H9 (cell line): ENCODE measurements around the gene MSI2. TPM values are rescaled to one million over a fixed set of nuclear protein-coding genes. Genes with fewer than 3 reads are reported as not detected.

Source experiments
- DNase-seq: peaks from one replicate; pipeline ENCODE4 v3.0.0-alpha.2; 2017
- H2AFZ ChIP-seq: one replicate; pipeline ENCODE4 v1.6.1; 2013; ENCODE audit warnings: mild to moderate bottlenecking, low read length, control low read depth, moderate library complexity
- H2AK5ac ChIP-seq: 2 replicates; pipeline ENCODE4 v1.6.1; 2013; ENCODE audit warnings: low read length, control low read depth, mixed read lengths; ENCODE audit not compliant: insufficient read length
- H2BK120ac ChIP-seq: one replicate; pipeline ENCODE4 v1.6.1; 2013; ENCODE audit warnings: low read depth, mild to moderate bottlenecking, low read length, control low read depth, inconsistent platforms; ENCODE audit not compliant: poor library complexity, severe bottlenecking
- H2BK12ac ChIP-seq: 2 replicates; pipeline ENCODE4 v1.6.1; 2013; ENCODE audit warnings: low read length, control low read depth, mixed read lengths, low read depth; ENCODE audit not compliant: insufficient read length
- H2BK15ac ChIP-seq: 2 replicates; pipeline ENCODE4 v1.6.1; 2013; ENCODE audit warnings: low read depth, low read length, control low read depth
- H2BK20ac ChIP-seq: one replicate; pipeline ENCODE4 v1.6.1; 2013; ENCODE audit warnings: low read depth, mild to moderate bottlenecking, low read length, control low read depth, inconsistent platforms; ENCODE audit not compliant: poor library complexity, severe bottlenecking
- H2BK5ac ChIP-seq: 2 replicates; pipeline ENCODE4 v1.6.1; 2013; ENCODE audit warnings: low read length, control low read depth, mixed read lengths; ENCODE audit not compliant: insufficient read length
- H3K14ac ChIP-seq: 2 replicates; pipeline ENCODE4 v1.6.1; 2013; ENCODE audit warnings: low read length, control low read depth; ENCODE audit not compliant: insufficient read depth
- H3K18ac ChIP-seq: 2 replicates; pipeline ENCODE4 v1.6.1; 2013; ENCODE audit warnings: low read depth, mild to moderate bottlenecking, mixed read lengths, low read length, control low read depth; ENCODE audit not compliant: insufficient read length
- H3K23ac ChIP-seq: 2 replicates; pipeline ENCODE4 v1.6.1; 2013; ENCODE audit warnings: low read length, control low read depth, mixed read lengths, low read depth; ENCODE audit not compliant: insufficient read length
- H3K23me2 ChIP-seq: 2 replicates; pipeline ENCODE4 v1.6.1; 2013; ENCODE audit warnings: low read depth, mild to moderate bottlenecking, mixed read lengths, low read length, control low read depth; ENCODE audit not compliant: insufficient read length, poor library complexity, severe bottlenecking
- H3K27ac ChIP-seq: 2 replicates; pipeline ENCODE4 v1.5.1; 2013; ENCODE audit warnings: low read length, control low read depth, mixed read lengths, low read depth; ENCODE audit not compliant: insufficient read length
- H3K27me3 ChIP-seq: 2 replicates; pipeline ENCODE4 v1.6.1; 2013; ENCODE audit warnings: low read length, control low read depth, inconsistent platforms; ENCODE audit not compliant: insufficient read depth
- H3K4ac ChIP-seq: 2 replicates; pipeline ENCODE4 v1.6.1; 2013; ENCODE audit warnings: low read depth, mild to moderate bottlenecking, control low read depth, inconsistent platforms, low read length, moderate library complexity
- H3K4me1 ChIP-seq: 2 replicates; pipeline ENCODE4 v1.6.1; 2013; ENCODE audit warnings: low read length, control low read depth, inconsistent platforms; ENCODE audit not compliant: insufficient read depth
- H3K4me2 ChIP-seq: 2 replicates; pipeline ENCODE4 v1.6.1; 2013; ENCODE audit warnings: low read length, control low read depth, mixed read lengths; ENCODE audit not compliant: insufficient read length, insufficient read depth
- H3K56ac ChIP-seq: 2 replicates; pipeline ENCODE4 v1.6.1; 2013; ENCODE audit warnings: low read depth, mild to moderate bottlenecking, mixed read lengths, low read length, control low read depth; ENCODE audit not compliant: insufficient read length
- H3K79me1 ChIP-seq: 2 replicates; pipeline ENCODE4 v1.6.1; 2013; ENCODE audit warnings: low read depth, mild to moderate bottlenecking, moderate library complexity, low read length, control low read depth, inconsistent platforms; ENCODE audit not compliant: insufficient read depth, poor library complexity, severe bottlenecking
- H3K79me2 ChIP-seq: 2 replicates; pipeline ENCODE4 v1.6.1; 2013; ENCODE audit warnings: low read length, control low read depth, inconsistent platforms; ENCODE audit not compliant: insufficient read depth
- H3K9ac ChIP-seq: 2 replicates; pipeline ENCODE4 v1.6.1; 2013; ENCODE audit warnings: low read length, control low read depth, mixed read lengths; ENCODE audit not compliant: insufficient read length; ENCODE audit errors: extremely low read depth
- H3K9me3 ChIP-seq: one replicate; pipeline ENCODE4 v1.6.1; 2013; ENCODE audit warnings: low read depth, low read length, inconsistent platforms; ENCODE audit not compliant: control insufficient read depth
- H3T11ph ChIP-seq: one replicate; pipeline ENCODE4 v1.6.1; 2013; ENCODE audit warnings: mild to moderate bottlenecking, low read length, control low read depth, inconsistent platforms
- H4K20me1 ChIP-seq: one replicate; pipeline ENCODE4 v1.6.1; 2013; ENCODE audit not compliant: control insufficient read depth, insufficient read length, insufficient read depth
- H4K5ac ChIP-seq: 2 replicates; pipeline ENCODE4 v1.6.1; 2013; ENCODE audit warnings: low read depth, mild to moderate bottlenecking, mixed read lengths, low read length, control low read depth; ENCODE audit not compliant: insufficient read length
- H4K8ac ChIP-seq: replicated peaks from 2 replicates; pipeline ENCODE4 v1.6.1; 2013; ENCODE audit warnings: low read length, control low read depth, mixed read lengths, low read depth; ENCODE audit not compliant: insufficient read length
- H4K91ac ChIP-seq: 2 replicates; pipeline ENCODE4 v1.6.1; 2013; ENCODE audit warnings: low read depth, mild to moderate bottlenecking, moderate library complexity, mixed read lengths, low read length, control low read depth; ENCODE audit not compliant: insufficient read length
- H3K27ac Mint-ChIP-seq, 3 experiments: 2 replicates in 2 of 3; 3 replicates in 1 of 3; pipeline ENCODE4 v1.8.0; 2020 to 2021; ENCODE audit warnings: mixed read lengths in 3 of 3, mild to moderate bottlenecking in 1 of 3, moderate library complexity in 1 of 3
- H3K27me3 Mint-ChIP-seq: 2 replicates; pipeline ENCODE4 v1.8.0; 2021; ENCODE audit warnings: low read depth, mild to moderate bottlenecking, moderate library complexity, mixed read lengths
- H3K36me3 Mint-ChIP-seq, 3 experiments: 2 replicates in 2 of 3; 3 replicates in 1 of 3; pipeline ENCODE4 v1.8.0; 2020 to 2021; ENCODE audit warnings: low read depth in 3 of 3, mixed read lengths in 3 of 3; ENCODE audit not compliant: insufficient read depth in 1 of 3
- H3K4me1 Mint-ChIP-seq, 2 experiments: 2 replicates each; pipeline ENCODE4 v1.8.0; 2020; ENCODE audit warnings: mixed read lengths in 2 of 2
- H3K4me3 Mint-ChIP-seq, 2 experiments: 2 replicates in 1 of 2; 3 replicates in 1 of 2; pipeline ENCODE4 v1.8.0; 2020 to 2021; ENCODE audit warnings: mild to moderate bottlenecking in 2 of 2, mixed read lengths in 2 of 2, moderate library complexity in 1 of 2
- H3K9me3 Mint-ChIP-seq, 2 experiments: 2 replicates in 1 of 2; 3 replicates in 1 of 2; pipeline ENCODE4 v1.8.0; 2020; ENCODE audit warnings: mild to moderate bottlenecking in 2 of 2, mixed read lengths in 2 of 2, moderate library complexity in 1 of 2
- WGBS: extraction: QIAGEN DNeasy Blood & Tissue Kit; methylation state at CpG from one replicate; pipeline ENCODE4 v1.1.7; 2013; ENCODE audit warnings: missing lambda C conversion rate, low lambda C conversion rate, mixed read lengths; ENCODE audit not compliant: insufficient read length; ENCODE audit errors: extremely low coverage; 5-methylcytosine and 5-hydroxymethylcytosine counted together
- total RNA-seq: library from RNA; stranded (reverse); gene quantifications from 2 replicates; pipeline ENCODE4 v1.2.1, GENCODE V29; 2021
- TF ChIP-seq, protein P1 (sequence below): fragments of 200-600 bp; sonication (generic); conservative IDR thresholded peaks from 3 replicates; pipeline ENCODE4 v1.8.0; 2021; ENCODE audit warnings: antibody characterized with exemption, mild to moderate bottlenecking

Gene MSI2
- total RNA-seq, 1 experiment from 2014 or later: 98.5 TPM

DNA sequence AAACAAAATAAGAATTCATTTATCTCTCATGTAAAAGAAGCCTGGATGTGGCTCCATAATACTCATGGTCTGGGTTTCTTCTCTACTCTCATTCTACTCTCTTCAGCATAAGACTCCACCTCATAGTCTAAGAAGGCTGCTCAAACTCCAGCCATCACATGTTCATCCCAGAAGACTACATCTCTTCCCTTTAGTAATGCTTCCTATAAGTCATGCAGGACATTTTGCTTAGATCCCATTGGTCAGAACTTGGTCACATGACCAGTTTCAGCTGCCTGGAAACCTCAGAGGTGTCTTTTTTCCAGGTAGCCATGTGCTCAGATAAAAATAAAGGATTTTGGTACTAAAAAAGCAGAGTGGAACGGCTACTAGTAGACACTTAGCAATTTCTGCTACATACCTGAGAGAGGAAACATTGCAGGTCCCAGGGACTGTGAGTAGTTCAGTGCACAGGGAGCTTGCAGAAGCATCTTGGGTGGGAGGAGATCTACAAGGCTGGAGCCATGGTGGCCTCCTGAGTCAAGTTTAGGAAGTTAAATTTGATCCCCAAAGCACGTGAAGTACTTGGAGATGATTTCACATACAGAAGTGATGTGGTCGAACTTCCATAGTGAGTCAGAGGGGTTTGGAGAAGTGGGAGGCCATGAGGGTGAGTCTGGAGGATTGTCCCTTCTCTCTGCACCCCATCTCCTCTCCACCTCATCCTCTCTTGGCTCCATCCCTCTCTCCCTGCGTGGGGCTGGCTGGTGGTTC is 378.6 kb downstream of the MSI2 start:
- no peak overlapping the region for H3K4me3 Mint-ChIP-seq
- Histone ChIP-seq H4K5ac (no peak overlapping the region), H3K4ac (no peak overlapping the region), H4K91ac (no peak overlapping the region), H3K23me2 (no peaks in the 10 kb centered on the region), H2BK5ac (no peak overlapping the region), H2BK120ac (no peak overlapping the region), H3K9ac (no peak overlapping the region), H3K9me3 (no peaks in the 10 kb centered on the region), H2BK12ac (no peak overlapping the region), H3K14ac (no peak overlapping the region), H2AFZ (no peak overlapping the region), H4K8ac (no peak overlapping the region), H3K23ac (no peak overlapping the region), H3T11ph (no peak overlapping the region), H3K56ac (no peak overlapping the region), H3K4me1 (no peaks in the 10 kb centered on the region), H2AK5ac (no peak overlapping the region), H3K79me2 (no peaks in the 10 kb centered on the region), H2BK20ac (no peak overlapping the region), H4K20me1 (no peaks in the 10 kb centered on the region), H3K18ac (no peak overlapping the region), H3K79me1 (no peaks in the 10 kb centered on the region), H3K27me3 (no peaks in the 10 kb centered on the region), H3K4me2 (no peak overlapping the region), H2BK15ac (no peak overlapping the region), H3K27ac (no peak overlapping the region)
- no peak overlapping the region; a peak in 1 of 7 replicates for H3K27ac Mint-ChIP-seq
- DNase-seq: no peak
- H3K9me3 Mint-ChIP-seq: no peaks in the 10 kb centered on the region
- no CpG with 5 or more reads among the region's 4 CpGs for WGBS
- no peaks in the 10 kb centered on the region for H3K27me3 Mint-ChIP-seq
- TF ChIP-seq, protein P1, sequence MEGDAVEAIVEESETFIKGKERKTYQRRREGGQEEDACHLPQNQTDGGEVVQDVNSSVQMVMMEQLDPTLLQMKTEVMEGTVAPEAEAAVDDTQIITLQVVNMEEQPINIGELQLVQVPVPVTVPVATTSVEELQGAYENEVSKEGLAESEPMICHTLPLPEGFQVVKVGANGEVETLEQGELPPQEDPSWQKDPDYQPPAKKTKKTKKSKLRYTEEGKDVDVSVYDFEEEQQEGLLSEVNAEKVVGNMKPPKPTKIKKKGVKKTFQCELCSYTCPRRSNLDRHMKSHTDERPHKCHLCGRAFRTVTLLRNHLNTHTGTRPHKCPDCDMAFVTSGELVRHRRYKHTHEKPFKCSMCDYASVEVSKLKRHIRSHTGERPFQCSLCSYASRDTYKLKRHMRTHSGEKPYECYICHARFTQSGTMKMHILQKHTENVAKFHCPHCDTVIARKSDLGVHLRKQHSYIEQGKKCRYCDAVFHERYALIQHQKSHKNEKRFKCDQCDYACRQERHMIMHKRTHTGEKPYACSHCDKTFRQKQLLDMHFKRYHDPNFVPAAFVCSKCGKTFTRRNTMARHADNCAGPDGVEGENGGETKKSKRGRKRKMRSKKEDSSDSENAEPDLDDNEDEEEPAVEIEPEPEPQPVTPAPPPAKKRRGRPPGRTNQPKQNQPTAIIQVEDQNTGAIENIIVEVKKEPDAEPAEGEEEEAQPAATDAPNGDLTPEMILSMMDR: no peak
- peaks cover 13 to 25% (median 21%) of the 10 kb centered on the region in 3 experiments for H3K36me3 Mint-ChIP-seq
- H3K4me1 Mint-ChIP-seq: peaks cover 16 to 17% of the 10 kb centered on the region in 2 experiments
